Smooth muscle cell (in vitro differentiated cells): ENCODE results near the gene IMPA2. TPM values are rescaled to one million over a fixed set of nuclear protein-coding genes. Genes with fewer than 3 reads are reported as not detected.
A peak's percentile ranks its signal among the peaks of the same experiment; 100 is the strongest.
"Not testable (repeated sequence)": the region's sequence is repeated elsewhere in the genome, so short reads cannot be mapped to it uniquely, and the experiment has no call there.

ENCODE experiments used
- DNase-seq: peaks from one replicate; lab custom pipeline; 2025; ENCODE audit not compliant: unreplicated experiment; lab: John Stamatoyannopoulos, UW
- H2AFZ ChIP-seq: fragments of 200-600 bp; sonication (generic); 2 replicates; pipeline ENCODE4 v1.6.0; 2016; ENCODE audit warnings: antibody characterized with exemption, low read depth, mild to moderate bottlenecking
- H3F3A ChIP-seq: fragments of 200-600 bp; sonication (generic); 2 replicates; pipeline ENCODE4 v1.6.0; 2017; ENCODE audit warnings: antibody characterized with exemption, low read depth
- H3K27ac ChIP-seq: fragments of 200-600 bp; sonication (generic); 2 replicates; pipeline ENCODE4 v1.5.1; 2016; ENCODE audit warnings: low read depth, mild to moderate bottlenecking
- H3K27me3 ChIP-seq: fragments of 200-600 bp; sonication (generic); 2 replicates; pipeline ENCODE4 v1.6.1; 2016; ENCODE audit warnings: low read depth, mild to moderate bottlenecking
- H3K36me3 ChIP-seq: fragments of 200-600 bp; sonication (generic); 2 replicates; pipeline ENCODE4 v1.5.1; 2016; ENCODE audit warnings: low read depth
- H3K4me1 ChIP-seq: fragments of 200-600 bp; sonication (generic); 2 replicates; pipeline ENCODE4 v1.5.1; 2016; ENCODE audit warnings: low read depth
- H3K4me2 ChIP-seq: fragments of 200-600 bp; sonication (generic); 2 replicates; pipeline ENCODE4 v1.6.0; 2016; ENCODE audit warnings: mild to moderate bottlenecking
- H3K4me3 ChIP-seq: fragments of 200-600 bp; sonication (generic); 2 replicates; pipeline ENCODE4 v1.5.1; 2016; ENCODE audit warnings: mild to moderate bottlenecking
- H3K79me2 ChIP-seq: fragments of 200-600 bp; sonication (generic); 2 replicates; pipeline ENCODE4 v1.6.0; 2016; ENCODE audit warnings: low read depth, mild to moderate bottlenecking
- H3K9ac ChIP-seq: fragments of 200-600 bp; sonication (generic); 2 replicates; pipeline ENCODE4 v1.6.0; 2016; ENCODE audit warnings: low read depth
- H3K9me3 ChIP-seq: fragments of 200-600 bp; sonication (generic); replicated peaks from 2 replicates; pipeline ENCODE4 v1.5.1; 2016; ENCODE audit warnings: low read depth
- H4K20me1 ChIP-seq: fragments of 200-600 bp; sonication (generic); 2 replicates; pipeline ENCODE4 v1.6.0; 2016; ENCODE audit warnings: low read depth
- WGBS: methylation state at CpG from one replicate; pipeline ENCODE4 v1.1.7; 2016; ENCODE audit warnings: low lambda C conversion rate; 5-methylcytosine and 5-hydroxymethylcytosine counted together
- polyA plus RNA-seq: library from polyadenylated mRNA; unstranded; fragments of >200 nt; fragmentation: Nextera tagmentation; extraction: Ambion mirVana; gene quantifications from 2 replicates; pipeline ENCODE4 v1.2.1, GENCODE V29; 2016
- small RNA-seq: library from RNA; depleted of rRNA; stranded (forward); fragments of <200 nt; gene quantifications from one replicate; pipeline ENCODE3, GENCODE V24; 2014
- total RNA-seq: library from RNA; depleted of rRNA; stranded (reverse); fragments of >200 nt; gene quantifications from 2 replicates; pipeline ENCODE4 v1.2.3, GENCODE V29; 2014
- TF ChIP-seq, protein P1 (sequence below): fragments of 200-600 bp; sonication (generic); IDR thresholded peaks from 2 replicates; pipeline ENCODE4 v1.5.1; 2017; ENCODE audit warnings: borderline replicate concordance, mild to moderate bottlenecking, antibody characterized with exemption; ENCODE audit not compliant: insufficient read depth, poor library complexity, severe bottlenecking

The IMPA2 gene
- total and polyA plus RNA-seq, 2 experiments from 2014 or later: 9.9 to 17.8 TPM

DNA sequence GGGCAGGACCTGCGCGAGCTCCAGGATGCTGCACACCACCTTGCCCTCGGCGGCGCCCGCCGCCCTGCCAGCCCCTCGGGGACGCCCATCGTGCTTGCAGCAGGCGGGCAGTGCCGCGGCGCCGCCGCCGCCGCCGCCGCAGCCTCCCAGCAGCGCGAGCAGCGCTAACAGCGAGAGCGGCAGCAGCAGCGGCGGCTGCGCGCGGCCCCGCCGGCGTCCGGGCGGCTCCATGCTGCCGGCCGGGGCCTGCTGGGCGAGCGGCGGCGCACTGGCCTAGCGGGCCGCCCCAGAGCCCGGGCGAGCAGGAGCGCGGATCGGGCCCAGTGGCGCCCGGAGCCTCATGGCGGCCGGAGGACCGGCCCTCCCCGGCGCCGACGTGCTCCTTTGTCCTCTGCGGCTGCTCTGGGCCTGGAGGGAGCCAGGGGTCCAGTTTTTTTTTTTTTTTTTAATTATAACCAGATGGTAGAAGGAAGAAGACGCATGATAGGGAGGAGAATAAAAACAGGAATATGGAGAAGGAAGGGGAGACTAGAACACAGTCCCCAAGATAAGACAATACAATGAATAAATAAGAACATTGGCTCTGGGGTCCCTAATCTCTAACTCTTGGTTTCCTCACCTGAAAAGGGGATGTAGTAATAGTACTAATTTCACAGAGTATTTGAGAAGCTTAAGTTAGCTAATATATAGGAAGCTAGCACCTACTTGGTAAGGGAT is 95.3 kb downstream of the IMPA2 start:
- H4K20me1 ChIP-seq: no peaks in the 10 kb centered on the region
- H3K27me3 ChIP-seq: no peaks in the 10 kb centered on the region
- H3K4me3 ChIP-seq: peak overlapping the region; percentile 53
- H2AFZ ChIP-seq: peak overlapping the region; percentile 85
- peak overlapping the region; percentile 85 for H3K4me2 ChIP-seq
- no peak for DNase-seq
- no peaks in the 10 kb centered on the region for H3K36me3 ChIP-seq
- H3K9me3 ChIP-seq: no peaks in the 10 kb centered on the region
- WGBS: 3% methylated on average over 28 of the region's 59 CpGs
- TF ChIP-seq, protein P1, sequence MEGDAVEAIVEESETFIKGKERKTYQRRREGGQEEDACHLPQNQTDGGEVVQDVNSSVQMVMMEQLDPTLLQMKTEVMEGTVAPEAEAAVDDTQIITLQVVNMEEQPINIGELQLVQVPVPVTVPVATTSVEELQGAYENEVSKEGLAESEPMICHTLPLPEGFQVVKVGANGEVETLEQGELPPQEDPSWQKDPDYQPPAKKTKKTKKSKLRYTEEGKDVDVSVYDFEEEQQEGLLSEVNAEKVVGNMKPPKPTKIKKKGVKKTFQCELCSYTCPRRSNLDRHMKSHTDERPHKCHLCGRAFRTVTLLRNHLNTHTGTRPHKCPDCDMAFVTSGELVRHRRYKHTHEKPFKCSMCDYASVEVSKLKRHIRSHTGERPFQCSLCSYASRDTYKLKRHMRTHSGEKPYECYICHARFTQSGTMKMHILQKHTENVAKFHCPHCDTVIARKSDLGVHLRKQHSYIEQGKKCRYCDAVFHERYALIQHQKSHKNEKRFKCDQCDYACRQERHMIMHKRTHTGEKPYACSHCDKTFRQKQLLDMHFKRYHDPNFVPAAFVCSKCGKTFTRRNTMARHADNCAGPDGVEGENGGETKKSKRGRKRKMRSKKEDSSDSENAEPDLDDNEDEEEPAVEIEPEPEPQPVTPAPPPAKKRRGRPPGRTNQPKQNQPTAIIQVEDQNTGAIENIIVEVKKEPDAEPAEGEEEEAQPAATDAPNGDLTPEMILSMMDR: no peak
- no peaks in the 10 kb centered on the region for H3K79me2 ChIP-seq
- no peaks in the 10 kb centered on the region for H3F3A ChIP-seq
- H3K4me1 ChIP-seq: no peaks in the 10 kb centered on the region
- no peak overlapping the region for H3K27ac ChIP-seq
- H3K9ac ChIP-seq: peak overlapping the region; percentile 68

DNA sequence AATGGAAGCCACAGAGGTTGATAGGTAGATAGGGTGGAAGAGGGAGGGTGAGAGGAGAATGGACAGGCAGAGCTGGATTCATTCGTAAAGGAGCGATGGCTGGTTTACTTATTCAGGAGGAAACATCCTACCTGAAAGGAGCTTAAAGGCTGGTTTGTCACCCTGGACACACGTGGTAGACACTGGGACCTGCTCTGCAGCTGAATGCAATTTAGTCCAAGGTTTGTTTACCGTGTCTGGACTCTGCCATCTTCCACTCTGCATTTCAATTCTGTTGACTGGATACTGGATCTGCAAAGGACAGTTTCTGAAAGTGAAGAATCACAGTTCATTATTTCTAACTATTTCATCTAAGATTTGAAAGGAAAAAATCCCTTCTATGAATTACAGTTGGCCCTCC is 96.7 kb downstream of the IMPA2 start:
- DNase-seq, H3K4me3 ChIP-seq, H3K79me2 ChIP-seq, H3K27me3 ChIP-seq, H4K20me1 ChIP-seq, H3K4me1 ChIP-seq, H3K9ac ChIP-seq, H2AFZ ChIP-seq, H3K4me2 ChIP-seq, H3F3A ChIP-seq, H3K9me3 ChIP-seq, H3K27ac ChIP-seq, H3K36me3 ChIP-seq: not testable (repeated sequence)
- 95% methylated on average over 4 of the region's 4 CpGs for WGBS

DNA sequence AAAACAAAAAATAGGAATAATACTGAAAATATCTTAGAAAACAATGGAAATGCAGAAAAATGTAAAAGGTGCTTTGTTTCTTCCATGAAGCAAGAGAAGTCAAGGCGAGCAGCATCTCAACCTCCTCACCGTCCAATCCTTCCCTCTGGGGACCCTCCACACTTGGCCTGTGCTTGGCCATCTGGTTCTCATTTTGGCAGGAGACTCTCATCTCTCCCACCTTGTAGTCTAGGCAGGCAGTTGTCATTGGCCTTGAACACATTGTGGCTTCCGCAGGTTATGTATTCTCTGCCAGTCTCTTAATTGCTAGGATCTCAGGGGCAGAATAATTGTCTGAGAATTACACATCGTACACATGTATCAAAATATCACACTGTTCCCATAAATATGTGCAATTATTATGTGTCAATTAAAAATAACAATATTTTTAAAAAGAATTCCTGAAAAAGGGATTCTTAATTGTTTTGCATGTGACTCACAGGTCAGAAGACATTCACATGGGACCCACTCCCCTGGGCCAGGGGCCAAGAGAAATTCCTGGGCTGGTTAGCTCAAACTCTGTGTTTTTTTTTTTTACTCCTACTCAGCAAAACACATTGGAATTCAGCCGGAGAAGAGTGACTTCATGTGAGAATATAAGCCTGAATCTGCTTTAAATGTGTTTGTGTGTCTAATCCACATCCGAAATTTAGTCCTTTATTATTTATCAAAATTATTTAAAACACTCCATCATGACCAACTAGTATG is 98.4 kb downstream of the IMPA2 start:
- no peak for DNase-seq
- no peak overlapping the region for H2AFZ ChIP-seq
- TF ChIP-seq, protein P1: no peak
- no peaks in the 10 kb centered on the region for H3K4me1 ChIP-seq
- no peaks in the 10 kb centered on the region for H4K20me1 ChIP-seq
- 73% methylated on average over 6 of the region's 6 CpGs for WGBS
- H3K4me3 ChIP-seq: no peak overlapping the region
- no peaks in the 10 kb centered on the region for H3K79me2 ChIP-seq
- H3F3A ChIP-seq: no peaks in the 10 kb centered on the region
- H3K36me3 ChIP-seq: no peaks in the 10 kb centered on the region
- no peaks in the 10 kb centered on the region for H3K9me3 ChIP-seq
- peaks cover 20% of the 10 kb centered on the region for H3K27me3 ChIP-seq
- no peak overlapping the region for H3K4me2 ChIP-seq
- no peak overlapping the region for H3K27ac ChIP-seq
- H3K9ac ChIP-seq: no peak overlapping the region

Small RNA genes lying within 50 kb of the gene (small RNA-seq; reads per million reads assigned to genes)
- not detected for gene AP001542.1

Other genes starting within 250 kb of the IMPA2 start
- 54.6 and 61.1 TPM in 2 replicates for gene CHMP1B, start 130.1 kb upstream of the IMPA2 start, total RNA-seq
- 35.6 and 54.4 TPM in 2 replicates for gene CHMP1B, start 130.1 kb upstream of the IMPA2 start, polyA plus RNA-seq
- 28.5 and 73.1 TPM in 2 replicates for gene MPPE1, start 73.2 kb upstream of the IMPA2 start, total RNA-seq
- 33.6 and 36.7 TPM in 2 replicates for gene MPPE1, start 73.2 kb upstream of the IMPA2 start, polyA plus RNA-seq
- gene ANKRD62, start 112.3 kb downstream of the IMPA2 start, total RNA-seq: not detected in 2 replicates
- not detected in 2 replicates for gene ANKRD62, start 112.3 kb downstream of the IMPA2 start, polyA plus RNA-seq